Osteocyte (in vitro differentiated cells): ENCODE measurements around the gene GPC5. TPM values are rescaled to one million over a fixed set of nuclear protein-coding genes. Genes with fewer than 3 reads are reported as not detected.

ENCODE experiments used
- DNase-seq: peaks from one replicate; pipeline ENCODE4 v3.0.0; 2021; ENCODE audit warnings: mixed read lengths; ENCODE audit not compliant: unreplicated experiment; ENCODE audit errors: extremely low spot score
- H3K27ac Mint-ChIP-seq: one replicate; pipeline ENCODE4 v1.8.0; 2021; ENCODE audit warnings: mild to moderate bottlenecking, mixed read lengths; ENCODE audit not compliant: unreplicated experiment
- H3K27me3 Mint-ChIP-seq: one replicate; pipeline ENCODE4 v1.8.0; 2021; ENCODE audit warnings: mixed read lengths; ENCODE audit not compliant: unreplicated experiment
- H3K36me3 Mint-ChIP-seq: one replicate; pipeline ENCODE4 v1.8.0; 2021; ENCODE audit warnings: mixed read lengths; ENCODE audit not compliant: unreplicated experiment
- H3K4me1 Mint-ChIP-seq: one replicate; pipeline ENCODE4 v1.8.0; 2021; ENCODE audit warnings: mixed read lengths; ENCODE audit not compliant: unreplicated experiment
- H3K4me3 Mint-ChIP-seq: one replicate; pipeline ENCODE4 v1.8.0; 2021; ENCODE audit warnings: mild to moderate bottlenecking, moderate library complexity, mixed read lengths; ENCODE audit not compliant: unreplicated experiment
- H3K9me3 Mint-ChIP-seq: one replicate; pipeline ENCODE4 v1.8.0; 2021; ENCODE audit warnings: mixed read lengths; ENCODE audit not compliant: unreplicated experiment
- CTCF ChIP-seq: fragments of 200-600 bp; sonication (generic); IDR thresholded peaks from 2 replicates; pipeline ENCODE4 v1.5.0; 2021; ENCODE audit warnings: antibody characterized with exemption, mild to moderate bottlenecking, moderate library complexity
- total RNA-seq: library from RNA; stranded (reverse); gene quantifications from 2 replicates; pipeline ENCODE4 v1.2.1, GENCODE V29; 2021

GPC5 gene
- total RNA-seq, 1 donor from 2014 or later: 12.9 TPM

DNA sequence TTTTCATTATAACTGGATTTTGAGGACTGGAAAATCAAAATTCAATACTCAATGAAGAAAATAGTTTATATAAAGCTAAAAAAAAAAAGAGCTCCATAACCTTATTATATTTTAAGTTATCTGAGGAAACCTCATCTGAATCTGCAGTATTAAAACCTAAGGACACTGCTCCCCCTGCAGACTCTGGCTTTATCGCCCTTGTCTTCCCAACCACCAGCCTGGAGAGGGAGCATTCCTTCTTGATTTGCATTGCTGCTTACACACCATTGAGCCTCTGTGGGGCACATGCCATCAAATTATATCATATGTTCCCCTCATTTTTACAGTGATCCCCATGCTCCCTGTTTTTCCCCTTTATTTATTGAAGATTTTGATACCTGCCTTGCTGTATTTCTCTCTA is 956.8 kb downstream of the GPC5 start:
- TF ChIP-seq CTCF: peak; percentile 57
- no peak overlapping the region for H3K4me3 Mint-ChIP-seq
- H3K27me3 Mint-ChIP-seq: peaks cover 12% of the 10 kb centered on the region
- no peaks in the 10 kb centered on the region for H3K9me3 Mint-ChIP-seq
- DNase-seq: no peak
- H3K4me1 Mint-ChIP-seq: no peaks in the 10 kb centered on the region
- no peaks in the 10 kb centered on the region for H3K36me3 Mint-ChIP-seq
- no peak overlapping the region for H3K27ac Mint-ChIP-seq

- Mint-ChIP-seq H3K27ac (no peak overlapping the region), H3K9me3 (no peaks in the 10 kb centered on the region), H3K4me3 (no peak overlapping the region), H3K4me1 (no peaks in the 10 kb centered on the region), H3K27me3 (peaks cover 2% of the 10 kb centered on the region), H3K36me3 (no peaks in the 10 kb centered on the region)
- TF ChIP-seq CTCF: no peak
- no peak for DNase-seq
These were observed 964.3 kb downstream of the GPC5 start for GRCh38 chr13:92362717-92363116.

- H3K27ac Mint-ChIP-seq: no peak overlapping the region
- H3K4me3 Mint-ChIP-seq: no peak overlapping the region
- DNase-seq: no peak
- H3K9me3 Mint-ChIP-seq: no peaks in the 10 kb centered on the region
- peaks cover 5% of the 10 kb centered on the region for H3K27me3 Mint-ChIP-seq
- TF ChIP-seq CTCF: no peak
- H3K36me3 Mint-ChIP-seq: no peaks in the 10 kb centered on the region
- no peaks in the 10 kb centered on the region for H3K4me1 Mint-ChIP-seq
These were observed 967.5 kb downstream of the GPC5 start for GRCh38 chr13:92365904-92366303.

DNA sequence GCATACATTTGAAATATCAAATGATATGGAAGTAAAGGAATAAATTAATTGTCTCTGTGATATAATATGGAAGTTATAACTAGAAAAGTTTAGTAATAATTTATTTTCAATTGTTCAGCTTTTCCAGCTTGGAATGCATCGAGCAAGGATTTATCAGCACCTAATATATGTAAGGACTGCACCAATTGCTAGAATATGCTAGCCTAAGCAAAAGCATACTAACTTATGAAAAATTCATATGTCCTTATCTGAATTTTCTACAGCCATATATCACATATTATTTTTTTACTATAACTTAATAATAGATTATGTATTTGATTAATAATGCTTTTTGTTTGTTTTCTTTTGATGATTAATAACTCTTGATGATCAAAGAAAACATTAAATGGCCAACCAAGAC is 979.0 kb downstream of the GPC5 start:
- H3K4me3 Mint-ChIP-seq: no peak overlapping the region
- H3K27me3 Mint-ChIP-seq: peaks cover 3% of the 10 kb centered on the region
- H3K4me1 Mint-ChIP-seq: no peaks in the 10 kb centered on the region
- no peak overlapping the region for H3K27ac Mint-ChIP-seq
- no peak for TF ChIP-seq CTCF
- H3K9me3 Mint-ChIP-seq: peaks cover 3% of the 10 kb centered on the region
- no peaks in the 10 kb centered on the region for H3K36me3 Mint-ChIP-seq
- DNase-seq: no peak

GRCh38 chr13:92379371-92379770 is 981.0 kb downstream of the GPC5 start:
- Mint-ChIP-seq H3K27ac (no peak overlapping the region), H3K4me1 (no peaks in the 10 kb centered on the region), H3K4me3 (no peak overlapping the region), H3K27me3 (peaks cover 3% of the 10 kb centered on the region), H3K36me3 (no peaks in the 10 kb centered on the region), H3K9me3 (peaks cover under 1% of the 10 kb centered on the region)
- DNase-seq: no peak
- TF ChIP-seq CTCF: no peak
